Measurements from ENCODE around the gene RTKN2.
"Not testable (repeated sequence)": the region's sequence is repeated elsewhere in the genome, so short reads cannot be mapped to it uniquely, and the experiment has no call there.

Gene RTKN2

GRCh38 chr10:62259456-62259855 is 9.2 kb downstream of the RTKN2 start:
- no peak for DNase-seq

- DNase-seq, result no peak
Observed at GRCh38 chr10:62258926-62259325, 9.7 kb downstream of the RTKN2 start.

- DNase-seq, result no peak
Observed at GRCh38 chr10:62253704-62254103, 14.9 kb downstream of the RTKN2 start.

GRCh38 chr10:62252051-62252450 is 16.6 kb downstream of the RTKN2 start:
- no peak for DNase-seq

GRCh38 chr10:62250594-62251198 is 17.9 kb downstream of the RTKN2 start:
- no peak for DNase-seq

GRCh38 chr10:62249957-62250356 is 18.7 kb downstream of the RTKN2 start:
- no peak for DNase-seq

GRCh38 chr10:62248465-62248864 is 20.2 kb downstream of the RTKN2 start:
- no peak for DNase-seq

- peak; percentile 81 for DNase-seq
Observed at GRCh38 chr10:62244785-62245467, 23.7 kb downstream of the RTKN2 start.

GRCh38 chr10:62244088-62244487 is 24.6 kb downstream of the RTKN2 start:
- DNase-seq, result no peak

GRCh38 chr10:62243647-62243997 is 25.0 kb downstream of the RTKN2 start:
- DNase-seq, result no peak

- not testable (repeated sequence) for DNase-seq
Observed at GRCh38 chr10:62242965-62243646, 25.5 kb downstream of the RTKN2 start.

GRCh38 chr10:62241521-62241920 is 27.1 kb downstream of the RTKN2 start:
- not testable (repeated sequence) for DNase-seq

- DNase-seq, result peak; percentile 26
Observed at GRCh38 chr10:62239994-62240393, 28.6 kb downstream of the RTKN2 start.

- no peak for DNase-seq
Observed at GRCh38 chr10:62238880-62239279, 29.8 kb downstream of the RTKN2 start.

GRCh38 chr10:62237966-62238365 is 30.7 kb downstream of the RTKN2 start:
- no peak for DNase-seq

GRCh38 chr10:62237506-62237905 is 31.1 kb downstream of the RTKN2 start:
- DNase-seq, result no peak

- DNase-seq, result no peak
Observed at GRCh38 chr10:62234077-62234605, 34.5 kb downstream of the RTKN2 start.

- no peak for DNase-seq
Observed at GRCh38 chr10:62233356-62234076, 35.1 kb downstream of the RTKN2 start.

GRCh38 chr10:62231805-62232204 is 36.8 kb downstream of the RTKN2 start:
- DNase-seq, result no peak

GRCh38 chr10:62231371-62231770 is 37.3 kb downstream of the RTKN2 start:
- DNase-seq, result no peak

- no peak for DNase-seq
Observed at GRCh38 chr10:62230344-62231121, 38.1 kb downstream of the RTKN2 start.

- no peak for DNase-seq
Observed at GRCh38 chr10:62225362-62225761, 43.3 kb downstream of the RTKN2 start.

- DNase-seq, result no peak
Observed at GRCh38 chr10:62224606-62225005, 44.0 kb downstream of the RTKN2 start.
